Measurements from ENCODE around the gene VPS37D.

GRCh38 chr7:73647725-73648592 is 19.7 kb upstream of the VPS37D start:
- TF ChIP-seq POLR2A (IDR thresholded peaks at IDR 0.05; ENCODE audit: low read depth, low read length) (no peak), CEBPB (IDR thresholded peaks at IDR 0.05; ENCODE audit: low read depth, low read length) (no peak), CTCF (conservative IDR thresholded peaks at IDR 0.05; ENCODE audit: low read depth, low read length) (no peak), RFX5 (IDR thresholded peaks at IDR 0.05; ENCODE audit: low read depth, low read length) (no peak), MAFK (IDR thresholded peaks at IDR 0.05; ENCODE audit: low read depth, low read length) (no peak), ELK1 (IDR thresholded peaks at IDR 0.05; ENCODE audit: borderline replicate concordance, low read depth, low read length) (no peak), BHLHE40 (IDR thresholded peaks at IDR 0.05; ENCODE audit: low read depth, low read length) (no peak), CHD1 (IDR thresholded peaks at IDR 0.05; ENCODE audit: low read depth, low read length) (no peak), RAD21 (IDR thresholded peaks at IDR 0.05; ENCODE audit: low read length) (no peak), RCOR1 (IDR thresholded peaks at IDR 0.05; ENCODE audit: insufficient replicate concordance, low read length) (no peak), NFE2L2 (IDR thresholded peaks at IDR 0.05; ENCODE audit: low read depth, low read length) (no peak), FOS (IDR thresholded peaks at IDR 0.05; ENCODE audit: low read depth, low read length) (no peak), SMC3 (IDR thresholded peaks at IDR 0.05; ENCODE audit: low read depth, low read length) (no peak), USF2 (IDR thresholded peaks at IDR 0.05; ENCODE audit: low read depth, low read length) (no peak)

Data from IMR-90 (cell line).